ENCODE results near the gene CDK5. TPM values are rescaled to one million over a fixed set of nuclear protein-coding genes. Genes with fewer than 3 reads are reported as not detected.
"Not testable (repeated sequence)": the region's sequence is repeated elsewhere in the genome, so short reads cannot be mapped to it uniquely, and the experiment has no call there.

The CDK5 gene
- total RNA-seq, 2 donors from 2014 or later = 13.0 to 19.4 TPM

DNA sequence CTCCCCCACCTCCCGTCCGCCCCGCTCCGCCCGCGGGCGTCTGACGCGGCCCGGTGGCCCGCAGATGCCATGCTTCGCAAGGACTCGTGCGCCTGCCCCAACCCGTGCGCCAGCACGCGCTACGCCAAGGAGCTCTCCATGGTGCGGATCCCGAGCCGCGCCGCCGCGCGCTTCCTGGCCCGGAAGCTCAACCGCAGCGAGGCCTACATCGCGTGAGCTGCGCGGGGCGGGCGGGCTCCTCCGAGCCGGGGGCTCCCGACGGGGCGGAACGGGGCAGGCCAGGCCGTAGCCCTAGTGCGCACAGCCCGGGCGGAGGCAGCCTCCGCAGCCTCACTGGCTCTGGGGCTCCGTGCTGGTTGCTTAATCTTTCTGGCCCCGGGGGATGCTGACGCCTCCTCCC, 6.6 kb downstream of the CDK5 start:
- no peak overlapping the region for H3K27ac Mint-ChIP-seq
- peak in 1 of 2 donors; percentile 46 for DNase-seq (ENCODE audit: low spot score in 2 of 2)
- ATAC-seq = peak; percentile 63 to 76
- no peaks in the 10 kb centered on the region for H3K36me3 Mint-ChIP-seq
- no peaks in the 10 kb centered on the region for H3K9me3 Mint-ChIP-seq

DNA sequence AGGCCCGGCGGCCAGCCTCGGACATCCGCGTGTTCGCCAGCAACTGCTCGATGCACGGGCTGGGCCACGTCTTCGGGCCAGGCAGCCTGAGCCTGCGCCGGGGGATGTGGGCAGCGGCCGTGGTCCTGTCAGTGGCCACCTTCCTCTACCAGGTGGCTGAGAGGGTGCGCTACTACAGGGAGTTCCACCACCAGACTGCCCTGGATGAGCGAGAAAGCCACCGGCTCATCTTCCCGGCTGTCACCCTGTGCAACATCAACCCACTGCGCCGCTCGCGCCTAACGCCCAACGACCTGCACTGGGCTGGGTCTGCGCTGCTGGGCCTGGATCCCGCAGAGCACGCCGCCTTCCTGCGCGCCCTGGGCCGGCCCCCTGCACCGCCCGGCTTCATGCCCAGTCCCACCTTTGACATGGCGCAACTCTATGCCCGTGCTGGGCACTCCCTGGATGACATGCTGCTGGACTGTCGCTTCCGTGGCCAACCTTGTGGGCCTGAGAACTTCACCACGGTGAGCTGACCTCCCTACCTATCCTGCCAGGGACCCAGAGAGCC, 8.7 kb downstream of the CDK5 start:
- H3K9me3 Mint-ChIP-seq = no peaks in the 10 kb centered on the region
- peak overlapping the region in 1 of 2 donors; percentile 85 for H3K27ac Mint-ChIP-seq
- DNase-seq (ENCODE audit: low spot score in 2 of 2) = no peak
- no peaks in the 10 kb centered on the region for H3K36me3 Mint-ChIP-seq
- no peak for ATAC-seq

DNA sequence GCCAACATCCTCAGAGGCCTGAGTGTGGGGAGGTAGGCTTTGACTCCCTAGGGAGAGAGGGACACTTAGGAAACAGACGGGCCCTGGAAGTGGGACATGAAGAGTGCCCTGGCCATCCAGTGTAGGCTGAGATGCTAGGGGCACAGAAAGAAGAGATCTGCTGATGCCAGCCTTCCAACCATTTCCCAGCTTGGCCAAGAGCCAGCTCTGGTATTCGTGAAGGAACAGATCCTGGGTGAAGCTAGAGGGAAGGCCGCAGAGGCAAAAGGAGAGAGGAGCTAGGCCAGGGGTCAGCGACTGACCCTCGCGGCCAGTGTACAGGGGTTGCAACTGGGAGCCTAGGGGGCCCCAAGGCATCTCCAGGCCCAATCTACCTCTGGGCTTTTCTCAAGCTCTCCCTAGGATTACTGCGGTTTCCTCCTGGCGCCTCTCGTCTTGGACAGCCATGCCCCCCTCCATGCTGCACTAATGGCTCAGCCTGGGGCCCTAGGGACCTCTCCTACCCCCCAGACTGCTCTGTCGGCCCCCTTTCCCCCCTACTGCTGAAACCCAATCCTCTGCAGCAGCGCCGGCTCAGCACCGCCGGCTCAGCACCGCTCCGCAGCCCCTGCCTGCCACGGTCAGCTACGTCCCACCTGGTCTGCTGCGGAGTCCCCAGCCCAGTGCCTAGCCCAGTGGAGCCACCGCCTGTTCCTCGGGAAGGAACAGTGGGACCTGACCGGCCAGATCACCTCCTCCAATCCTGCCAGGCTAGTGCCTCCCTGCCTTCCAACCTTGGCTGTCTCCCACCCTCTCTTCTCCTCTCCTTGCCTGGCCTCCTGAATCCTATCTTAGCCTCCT, 9.5 kb downstream of the CDK5 start, which contains the start of gene ASIC3:
ASIC3 (plus strand) TSS at position 556 of the 840 bp plus-strand sequence. CDS start 355 bp downstream, outside the sequence.
- DNase-seq (ENCODE audit: low spot score in 2 of 2) (no peak), ATAC-seq (no peak)
- no peaks in the 10 kb centered on the region for H3K9me3 Mint-ChIP-seq
- H3K36me3 Mint-ChIP-seq = no peaks in the 10 kb centered on the region
- peak within 1 kb of the TSS in 1 of 2 donors; percentile 85 for H3K27ac Mint-ChIP-seq

DNA sequence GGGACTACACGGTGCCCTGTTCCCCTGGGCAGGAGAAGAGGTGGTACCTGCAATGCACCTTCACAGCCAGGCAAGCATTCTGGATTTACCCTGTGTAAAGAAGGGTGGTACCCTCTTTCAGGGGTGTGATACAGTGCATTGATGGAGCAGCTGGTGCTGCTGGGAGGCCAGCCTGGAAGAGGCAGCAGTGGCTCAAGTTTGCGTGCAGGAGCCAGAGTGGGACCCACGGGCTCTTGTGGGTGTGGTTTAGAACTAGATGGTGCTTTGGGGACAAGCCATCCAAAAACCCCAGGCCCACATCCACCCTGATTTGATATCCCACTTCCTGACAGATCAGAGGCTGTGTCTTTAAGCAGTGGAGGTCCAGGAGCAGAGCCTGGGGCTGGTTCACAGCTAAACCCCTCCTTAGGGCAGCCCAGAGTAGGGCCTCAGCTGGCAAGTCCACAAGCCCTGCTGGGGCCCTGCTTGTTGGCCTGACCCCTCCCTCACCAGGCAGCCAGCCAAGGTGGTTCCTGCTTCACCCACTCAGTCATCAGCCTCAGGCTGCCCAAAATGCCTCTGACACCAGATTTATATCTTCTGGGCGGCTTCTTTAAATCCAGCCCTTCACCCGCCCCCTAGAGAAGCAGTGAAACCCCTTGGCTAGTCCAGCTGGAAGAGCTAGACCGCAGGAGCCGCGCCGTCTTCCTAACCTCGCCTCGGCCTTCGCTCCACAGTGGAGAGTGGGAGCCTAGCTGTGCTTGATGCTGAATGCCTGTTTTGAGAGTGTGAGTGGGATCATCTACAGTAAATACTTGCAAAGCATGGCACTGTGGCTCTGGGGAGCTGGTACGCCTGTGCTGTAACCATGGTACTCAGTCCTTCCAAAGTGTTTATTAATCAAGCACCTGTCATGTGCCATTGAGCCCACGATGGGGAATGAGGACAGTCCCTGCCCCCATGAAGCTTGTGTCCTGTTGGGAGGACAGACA, 10.8 kb downstream of the CDK5 start:
- ATAC-seq (no peak), DNase-seq (ENCODE audit: low spot score in 2 of 2) (no peak)
- no peaks in the 10 kb centered on the region for H3K9me3 Mint-ChIP-seq
- no peaks in the 10 kb centered on the region for H3K36me3 Mint-ChIP-seq
- H3K27ac Mint-ChIP-seq = no peak overlapping the region

DNA sequence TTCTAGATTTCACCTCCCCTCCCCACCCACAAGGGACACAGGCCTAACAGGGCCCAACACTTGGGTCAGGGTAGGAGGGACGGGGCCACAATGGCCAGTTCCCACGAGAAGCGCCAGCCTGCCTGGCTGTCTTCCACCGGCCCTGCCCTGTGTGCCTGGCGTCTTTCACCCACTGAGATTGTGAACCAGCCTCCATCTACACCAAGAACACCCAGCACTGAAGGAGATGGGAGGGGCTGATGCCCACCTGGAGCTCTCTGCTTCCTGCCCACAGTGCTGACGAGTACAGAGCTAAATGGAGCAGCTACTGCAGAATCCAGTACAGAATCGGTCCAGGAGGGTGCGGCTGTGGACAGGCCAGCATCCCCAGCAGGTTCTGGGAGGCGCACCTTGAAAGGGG, 11.7 kb downstream of the CDK5 start:
- DNase-seq (ENCODE audit: low spot score in 2 of 2) (no peak), ATAC-seq (no peak)
- Mint-ChIP-seq H3K36me3 (no peaks in the 10 kb centered on the region), H3K27ac (no peak overlapping the region), H3K9me3 (no peaks in the 10 kb centered on the region)

DNA sequence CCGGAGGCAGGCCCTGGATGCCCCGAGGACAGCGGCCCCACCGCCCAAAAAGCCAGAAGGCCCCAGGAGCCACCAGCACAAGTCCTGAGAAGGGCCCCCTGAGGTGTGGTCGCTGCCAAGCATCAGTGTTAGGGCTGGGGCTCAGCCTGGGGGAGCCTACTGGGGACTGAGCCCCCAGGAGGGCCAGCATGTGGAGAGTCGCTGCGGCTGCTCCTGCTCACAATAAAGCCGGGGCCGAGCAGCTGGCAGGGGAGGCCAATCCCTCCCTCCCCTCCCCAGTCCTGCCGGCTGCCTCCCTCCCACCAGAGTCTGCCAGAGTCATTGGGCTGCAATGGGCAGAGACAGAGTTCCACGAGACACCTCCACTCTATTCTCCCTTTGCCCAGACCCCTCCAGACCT, 12.4 kb downstream of the CDK5 start:
- no peak for ATAC-seq
- Mint-ChIP-seq H3K27ac (no peak overlapping the region), H3K36me3 (no peaks in the 10 kb centered on the region), H3K9me3 (no peaks in the 10 kb centered on the region)
- no peak for DNase-seq (ENCODE audit: low spot score in 2 of 2)

DNA sequence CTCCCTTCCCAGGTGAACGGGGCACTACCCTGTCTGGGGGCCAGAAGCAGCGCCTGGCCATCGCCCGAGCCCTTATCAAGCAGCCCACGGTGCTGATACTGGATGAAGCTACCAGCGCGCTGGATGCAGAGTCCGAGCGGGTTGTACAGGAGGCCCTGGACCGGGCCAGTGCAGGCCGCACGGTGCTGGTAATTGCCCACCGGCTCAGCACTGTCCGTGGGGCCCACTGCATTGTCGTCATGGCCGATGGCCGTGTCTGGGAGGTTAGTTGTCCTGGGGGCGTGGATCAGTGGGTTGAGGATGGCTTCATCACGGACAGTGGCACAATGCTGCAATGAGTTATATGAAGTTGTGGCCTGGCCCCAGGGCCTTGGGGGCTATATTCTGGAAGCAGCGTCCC, 13.7 kb downstream of the CDK5 start:
- ATAC-seq (no peak), DNase-seq (ENCODE audit: low spot score in 2 of 2) (no peak)
- Mint-ChIP-seq H3K36me3 (no peaks in the 10 kb centered on the region), H3K27ac (no peak overlapping the region), H3K9me3 (no peaks in the 10 kb centered on the region)

DNA sequence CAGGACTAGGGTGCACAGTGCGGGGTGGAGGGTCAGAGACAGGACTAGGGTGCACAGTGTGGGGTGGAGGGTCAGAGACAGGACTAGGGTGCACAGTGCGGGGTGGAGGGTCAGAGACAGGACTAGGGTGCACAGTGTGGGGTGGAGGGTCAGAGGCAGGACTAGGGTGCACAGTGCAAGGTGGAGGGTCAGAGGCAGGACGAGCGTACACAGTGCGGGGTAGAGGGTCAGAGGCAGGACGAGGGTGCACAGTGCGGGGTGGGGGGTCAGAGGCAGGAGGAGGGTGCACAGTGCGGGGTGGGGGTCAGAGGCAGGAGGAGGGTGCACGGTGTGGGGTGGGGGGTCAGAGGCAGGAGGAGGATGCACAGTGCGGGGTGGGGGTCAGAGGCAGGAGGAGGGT, 14.2 kb downstream of the CDK5 start:
- DNase-seq (ENCODE audit: low spot score in 2 of 2); ATAC-seq; H3K9me3 Mint-ChIP-seq; H3K27ac Mint-ChIP-seq; H3K36me3 Mint-ChIP-seq: not testable (repeated sequence)

DNA sequence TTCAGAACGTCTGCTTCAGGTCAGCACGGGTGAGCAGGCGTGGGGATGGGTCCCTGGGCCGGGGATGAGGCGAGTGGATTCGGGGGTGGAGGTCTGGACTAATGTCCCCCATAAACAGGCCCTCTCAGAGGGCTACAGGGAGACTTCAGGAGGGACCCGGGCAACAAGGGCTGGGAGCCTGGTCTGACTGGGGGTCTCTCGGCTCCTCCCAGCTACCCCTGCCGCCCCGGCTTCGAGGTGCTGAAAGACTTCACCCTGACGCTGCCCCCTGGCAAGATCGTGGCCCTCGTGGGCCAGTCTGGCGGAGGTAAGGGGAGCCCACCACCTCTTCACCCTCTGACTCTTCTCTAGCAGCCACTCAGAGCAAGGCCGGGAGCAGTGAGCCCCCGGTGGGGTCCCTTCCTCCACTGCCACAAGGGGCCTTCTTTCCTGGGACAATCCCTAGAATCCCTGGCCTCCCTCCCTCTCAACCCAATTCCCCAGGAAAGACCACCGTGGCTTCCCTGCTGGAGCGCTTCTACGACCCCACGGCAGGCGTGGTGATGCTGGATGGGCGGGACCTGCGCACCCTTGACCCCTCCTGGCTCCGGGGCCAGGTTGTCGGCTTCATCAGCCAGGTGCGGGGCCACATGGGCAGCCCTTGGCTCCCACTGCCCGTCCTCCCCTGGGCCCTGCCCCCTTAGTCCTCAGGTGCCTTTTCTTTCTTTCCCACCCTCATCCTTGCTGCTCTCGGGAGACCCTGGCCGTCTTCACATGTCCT, 16.9 kb downstream of the CDK5 start:
- peak overlapping the region in 1 of 2 donors; percentile 85 for H3K27ac Mint-ChIP-seq
- DNase-seq (ENCODE audit: low spot score in 2 of 2) = no peak
- no peaks in the 10 kb centered on the region for H3K36me3 Mint-ChIP-seq
- no peak for ATAC-seq
- H3K9me3 Mint-ChIP-seq = no peaks in the 10 kb centered on the region

DNA sequence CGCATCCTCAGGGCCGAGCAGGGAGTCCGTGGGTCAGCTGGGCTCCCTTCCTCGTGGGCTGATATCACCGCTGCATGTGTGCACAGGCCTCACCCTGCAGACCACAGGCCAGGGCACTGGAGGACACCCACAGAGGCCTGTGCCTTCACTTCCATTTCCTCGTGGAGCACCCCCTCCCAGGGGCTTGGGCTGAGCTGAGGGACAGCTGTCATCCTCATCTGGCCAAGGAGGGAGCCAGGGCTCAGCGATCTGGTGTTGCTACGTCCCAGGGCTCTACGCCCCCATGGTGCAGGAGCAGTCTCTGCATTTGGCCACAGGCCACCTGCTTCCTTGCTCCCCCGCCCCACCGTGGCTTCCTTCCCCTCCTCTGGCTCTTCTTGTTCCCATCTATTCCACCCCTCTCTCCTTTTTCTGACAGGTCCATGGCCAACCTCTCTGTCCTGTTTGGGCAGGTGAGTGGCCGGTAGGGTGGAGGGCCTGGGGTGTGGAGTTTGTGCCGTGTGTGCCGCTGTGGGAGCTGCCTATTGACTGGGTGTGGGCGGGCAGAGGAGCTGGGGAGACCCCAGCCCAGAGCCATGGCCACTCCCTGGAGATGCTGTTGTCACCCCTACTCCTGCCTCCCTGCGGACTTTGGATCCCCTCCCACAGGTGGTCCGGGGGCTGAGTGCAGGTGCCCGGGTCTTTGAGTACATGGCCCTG, 17.7 kb downstream of the CDK5 start:
- ATAC-seq (peak; percentile 0 to 1), DNase-seq (ENCODE audit: low spot score in 2 of 2) (no peak)
- Mint-ChIP-seq H3K9me3 (no peaks in the 10 kb centered on the region), H3K27ac (peak overlapping the region; percentile 85 to 96), H3K36me3 (no peaks in the 10 kb centered on the region)

DNA sequence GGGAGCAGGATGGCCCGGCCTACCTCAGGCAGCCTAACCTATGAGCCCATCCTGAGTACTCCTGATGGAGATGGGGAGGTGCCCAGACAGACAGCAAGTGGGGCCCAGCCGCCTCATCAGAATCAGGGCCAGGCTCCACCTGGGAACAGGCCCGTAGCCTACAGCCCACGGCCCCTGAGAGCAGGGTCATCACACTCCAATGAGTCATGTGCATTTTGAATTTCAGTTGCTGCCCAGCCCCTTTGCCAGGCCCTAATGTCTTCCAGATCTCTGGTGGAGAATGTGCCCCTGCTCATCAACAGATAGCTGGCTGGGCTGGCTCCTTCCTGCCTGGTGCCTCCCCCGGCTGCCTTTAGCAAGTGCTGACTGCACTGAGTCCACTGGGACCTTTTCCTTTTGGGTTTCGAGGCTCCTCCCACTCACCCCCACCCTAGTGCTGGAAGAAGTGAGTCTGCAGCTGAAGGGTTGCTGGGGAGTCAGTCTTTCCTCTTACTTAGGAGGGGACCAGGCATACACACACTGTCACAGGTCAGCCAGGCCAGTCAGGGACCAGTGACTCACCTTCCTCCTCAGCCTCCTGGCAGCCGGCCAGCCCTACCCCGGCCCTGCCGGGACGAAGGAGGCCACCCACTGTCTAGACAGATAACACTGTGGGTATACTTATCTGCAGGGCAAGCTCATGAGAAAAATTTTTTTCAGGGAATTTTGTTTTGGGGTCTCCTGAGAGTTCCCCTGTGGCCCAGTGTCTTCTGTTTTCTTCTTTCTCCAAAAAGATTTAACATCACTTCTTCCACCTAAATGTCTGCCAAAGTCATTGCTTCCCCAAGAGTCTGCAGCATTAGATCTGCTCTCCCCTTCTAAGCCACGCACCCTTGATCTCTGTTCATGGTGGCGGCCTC, 18.5 kb downstream of the CDK5 start:
- ATAC-seq (peak; percentile 96), DNase-seq (ENCODE audit: low spot score in 2 of 2) (peak; percentile 68 to 95)
- Mint-ChIP-seq H3K27ac (peak overlapping the region; percentile 85 to 97), H3K9me3 (no peaks in the 10 kb centered on the region), H3K36me3 (no peaks in the 10 kb centered on the region)

DNA sequence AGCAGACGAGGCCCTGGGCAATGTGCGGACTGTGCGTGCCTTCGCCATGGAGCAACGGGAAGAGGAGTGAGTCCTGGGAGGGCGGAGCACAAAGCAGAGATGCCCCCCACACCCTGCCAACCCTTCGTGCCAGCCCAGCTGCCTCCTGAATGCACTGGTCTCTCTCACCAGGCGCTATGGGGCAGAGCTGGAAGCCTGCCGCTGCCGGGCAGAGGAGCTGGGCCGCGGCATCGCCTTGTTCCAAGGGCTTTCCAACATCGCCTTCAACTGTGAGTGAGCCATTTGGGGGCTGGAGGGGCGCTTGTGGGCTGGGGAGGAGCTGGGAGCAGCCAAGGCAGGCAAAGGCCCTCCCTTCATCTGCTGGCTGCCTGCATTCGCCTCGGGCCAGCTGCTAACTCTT, 21.8 kb downstream of the CDK5 start:
- Mint-ChIP-seq H3K9me3 (no peaks in the 10 kb centered on the region), H3K27ac (peak overlapping the region in 1 of 2 donors; percentile 76), H3K36me3 (no peaks in the 10 kb centered on the region)
- ATAC-seq (no peak), DNase-seq (ENCODE audit: low spot score in 2 of 2) (no peak)

DNA sequence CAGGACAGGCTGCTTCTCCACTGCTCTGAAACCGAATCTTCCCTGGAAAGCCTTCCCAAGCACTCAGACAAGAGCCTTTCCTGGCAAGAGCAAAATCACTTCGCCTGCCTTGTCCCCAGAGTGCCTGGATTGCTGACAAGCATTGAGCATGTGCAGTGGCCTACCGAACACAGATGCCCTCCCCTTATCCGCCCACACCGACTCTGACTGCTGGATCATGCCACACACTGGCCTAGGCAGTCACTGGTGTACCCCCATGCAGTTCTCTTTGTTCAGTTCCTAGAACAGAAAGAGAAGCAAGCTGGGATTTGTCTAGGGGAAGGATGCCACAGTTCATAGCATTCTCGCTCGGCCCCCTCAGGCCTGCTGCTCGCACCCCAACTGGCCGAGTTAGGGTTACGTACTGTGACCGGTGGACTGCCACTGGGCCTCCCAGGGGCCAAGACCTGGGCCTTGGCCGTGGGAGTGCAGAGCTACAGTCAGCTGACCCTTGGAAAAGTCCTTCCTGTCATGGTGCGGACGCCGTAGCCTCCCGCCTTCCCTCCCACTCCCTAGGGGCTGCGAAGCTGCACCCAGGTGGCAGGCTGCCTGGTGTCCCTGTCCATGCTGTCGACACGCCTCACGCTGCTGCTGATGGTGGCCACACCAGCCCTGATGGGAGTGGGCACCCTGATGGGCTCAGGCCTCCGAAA, 22.5 kb downstream of the CDK5 start:
- no peak for DNase-seq (ENCODE audit: low spot score in 2 of 2)
- Mint-ChIP-seq H3K9me3 (no peaks in the 10 kb centered on the region), H3K27ac (peak overlapping the region in 1 of 2 donors; percentile 76), H3K36me3 (no peaks in the 10 kb centered on the region)
- no peak for ATAC-seq

DNA sequence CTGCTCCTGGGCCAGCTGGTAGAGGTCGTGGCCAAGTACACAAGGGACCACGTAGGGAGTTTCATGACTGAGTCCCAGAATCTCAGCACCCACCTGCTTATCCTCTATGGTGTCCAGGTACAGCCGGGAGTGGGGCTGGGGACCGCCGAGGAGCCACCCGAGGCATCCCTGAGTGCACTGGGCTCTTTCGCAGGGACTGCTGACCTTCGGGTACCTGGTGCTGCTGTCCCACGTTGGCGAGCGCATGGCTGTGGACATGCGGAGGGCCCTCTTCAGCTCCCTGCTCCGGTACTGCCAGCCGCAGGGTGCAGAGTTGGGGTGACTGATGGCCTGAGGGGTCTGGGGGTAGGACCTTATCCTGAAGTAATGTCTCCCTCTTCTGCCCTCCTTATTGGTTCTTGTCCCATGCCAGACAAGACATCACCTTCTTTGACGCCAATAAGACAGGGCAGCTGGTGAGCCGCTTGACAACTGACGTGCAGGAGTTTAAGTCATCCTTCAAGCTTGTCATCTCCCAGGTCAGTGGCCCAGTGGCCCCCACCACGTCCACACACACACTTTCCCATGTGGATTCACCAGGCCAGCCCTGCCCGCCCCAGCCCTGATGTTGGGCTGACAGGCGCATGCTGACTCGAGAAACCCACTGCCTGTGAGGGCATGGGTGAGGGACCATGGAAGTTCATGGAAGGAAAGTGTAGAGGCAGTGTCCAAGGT, 23.2 kb downstream of the CDK5 start:
- Mint-ChIP-seq H3K27ac (no peak overlapping the region), H3K36me3 (no peaks in the 10 kb centered on the region), H3K9me3 (no peaks in the 10 kb centered on the region)
- DNase-seq (ENCODE audit: low spot score in 2 of 2) (no peak), ATAC-seq (no peak)
